PC-9 (cell line): Measurements from ENCODE around the gene ALLC. TPM values are rescaled to one million over a fixed set of nuclear protein-coding genes. Genes with fewer than 3 reads are reported as not detected.

Source experiments
- BruUV-seq: library from RNA; stranded (reverse); fragments of 400-500 nt; replicated peaks from 2 replicates; lab custom pipeline; 2021; lab: Mats Ljungman, UMichigan
- CTCF ChIA-PET: fragments of 300-600 bp; sonication (Branson Sonifier 250); formaldehyde crosslinking; loops from one replicate; lab custom pipeline; 2022; ENCODE audit warnings: antibody characterized with exemption; lab: Charles Lee
- POLR2A ChIA-PET: fragments of 300-600 bp; sonication (Branson Sonifier 250); formaldehyde crosslinking; loops from one replicate; lab custom pipeline; 2022; ENCODE audit warnings: antibody characterized with exemption; ENCODE audit not compliant: unreplicated experiment; lab: Charles Lee
- DNase-seq, 2 experiments: peaks; one replicate each; pipeline versions ENCODE4 v3.0.0 to v3.0.0-alpha.2; 2015 to 2022; ENCODE audit warnings: mixed read lengths in 1 of 2
- H2AFZ ChIP-seq: fragments of 200-600 bp; sonication (generic); 2 replicates; pipeline ENCODE4 v1.8.1; 2017; ENCODE audit warnings: antibody characterized with exemption
- H3F3A ChIP-seq: fragments of 200-600 bp; sonication (generic); 2 replicates; pipeline ENCODE4 v1.8.1; 2017; ENCODE audit warnings: antibody characterized with exemption, mild to moderate bottlenecking, low read depth; ENCODE audit not compliant: insufficient read depth
- H3K27ac ChIP-seq: fragments of 200-600 bp; sonication (generic); 2 replicates; pipeline ENCODE4 v1.6.1; 2016; ENCODE audit warnings: mixed run types
- H3K27me3 ChIP-seq: fragments of 200-600 bp; sonication (generic); 2 replicates; pipeline ENCODE4 v1.6.1; 2016; ENCODE audit warnings: low read depth, mixed run types; ENCODE audit not compliant: insufficient read depth
- H3K36me3 ChIP-seq: fragments of 200-600 bp; sonication (generic); 2 replicates; pipeline ENCODE4 v1.6.1; 2016; ENCODE audit warnings: low read depth, mixed run types
- H3K4me1 ChIP-seq: fragments of 200-600 bp; sonication (generic); replicated peaks from 2 replicates; pipeline ENCODE4 v1.6.1; 2016; ENCODE audit warnings: mixed run types; ENCODE audit not compliant: insufficient read depth
- H3K4me2 ChIP-seq: fragments of 200-600 bp; sonication (generic); 2 replicates; pipeline ENCODE4 v1.6.1; 2017; ENCODE audit warnings: mixed run types
- H3K4me3 ChIP-seq: fragments of 200-600 bp; sonication (generic); 2 replicates; pipeline ENCODE4 v1.6.1; 2016; ENCODE audit warnings: mixed run types
- H3K79me2 ChIP-seq: fragments of 200-600 bp; sonication (generic); 2 replicates; pipeline ENCODE4 v1.6.1; 2017; ENCODE audit warnings: low read depth, mixed run types
- H3K9me2 ChIP-seq: fragments of 200-600 bp; sonication (generic); 2 replicates; pipeline ENCODE4 v1.8.1; 2017; ENCODE audit warnings: mild to moderate bottlenecking; ENCODE audit not compliant: insufficient read depth
- H3K9me3 ChIP-seq: fragments of 200-600 bp; sonication (generic); 2 replicates; pipeline ENCODE4 v1.8.1; 2016; ENCODE audit warnings: low read depth; ENCODE audit not compliant: insufficient read depth
- H4K20me1 ChIP-seq: fragments of 200-600 bp; sonication (generic); 2 replicates; pipeline ENCODE4 v1.8.1; 2017; ENCODE audit not compliant: insufficient read depth
- CTCF ChIP-seq: fragments of 200-600 bp; sonication (generic); conservative IDR thresholded peaks from 2 replicates; pipeline ENCODE4 v1.6.1; 2017; ENCODE audit warnings: mixed run types, antibody characterized with exemption, mild to moderate bottlenecking, moderate library complexity
- EZH2 ChIP-seq: fragments of 200-600 bp; sonication (generic); IDR thresholded peaks from 2 replicates; pipeline ENCODE4 v1.8.0; 2017; ENCODE audit warnings: antibody characterized with exemption, low read depth
- intact Hi-C: fragments of 100-400 bp; cut with micrococcal nuclease; formaldehyde crosslinking; loops from one replicate; pipeline ENCODE4 v1.10.0; 2022; ENCODE audit not compliant: unreplicated experiment
- total RNA-seq: library from RNA; stranded (reverse); gene quantifications from 2 replicates; pipeline ENCODE4 v1.2.3, GENCODE V29; 2021

Gene ALLC
- total RNA-seq, 1 experiment from 2014 or later, result not detected

- CTCF ChIA-PET, result no interaction called here
- no peak overlapping the region for H3K4me3 ChIP-seq
- H3K27ac ChIP-seq, result no peak overlapping the region
- H3K4me2 ChIP-seq, result no peak overlapping the region
- H3K79me2 ChIP-seq, result no peaks in the 10 kb centered on the region
- no peak for DNase-seq
- intact Hi-C loops, result no loop called here
- POLR2A ChIA-PET, result no interaction called here
- H3K36me3 ChIP-seq, result no peaks in the 10 kb centered on the region
- BruUV-seq, result no TSS peak
- TF ChIP-seq EZH2, result no peak
- TF ChIP-seq CTCF, result no peak
- H3F3A ChIP-seq, result no peaks in the 10 kb centered on the region
- H2AFZ ChIP-seq, result no peak overlapping the region
- no peaks in the 10 kb centered on the region for H3K27me3 ChIP-seq
- H3K9me2 ChIP-seq, result no peaks in the 10 kb centered on the region
- H3K9me3 ChIP-seq, result no peaks in the 10 kb centered on the region
- no peaks in the 10 kb centered on the region for H3K4me1 ChIP-seq
- no peaks in the 10 kb centered on the region for H4K20me1 ChIP-seq
Measured at GRCh38 chr2:3630631-3631030, 27.4 kb upstream of the ALLC start.

- no peaks in the 10 kb centered on the region for H4K20me1 ChIP-seq
- no peak overlapping the region for H2AFZ ChIP-seq
- POLR2A ChIA-PET, result no interaction called here
- H3K4me2 ChIP-seq, result no peak overlapping the region
- H3K36me3 ChIP-seq, result no peaks in the 10 kb centered on the region
- H3K4me1 ChIP-seq, result no peaks in the 10 kb centered on the region
- intact Hi-C loops, result no loop called here
- no peak for TF ChIP-seq CTCF
- no peak for TF ChIP-seq EZH2
- no peaks in the 10 kb centered on the region for H3K27me3 ChIP-seq
- no peak overlapping the region for H3K4me3 ChIP-seq
- BruUV-seq, result no TSS peak
- no peak overlapping the region for H3K27ac ChIP-seq
- no peaks in the 10 kb centered on the region for H3K9me3 ChIP-seq
- CTCF ChIA-PET, result no interaction called here
- no peaks in the 10 kb centered on the region for H3K79me2 ChIP-seq
- H3F3A ChIP-seq, result no peaks in the 10 kb centered on the region
- no peak for DNase-seq
- no peaks in the 10 kb centered on the region for H3K9me2 ChIP-seq
Measured at GRCh38 chr2:3631161-3631850, 26.7 kb upstream of the ALLC start.

DNA sequence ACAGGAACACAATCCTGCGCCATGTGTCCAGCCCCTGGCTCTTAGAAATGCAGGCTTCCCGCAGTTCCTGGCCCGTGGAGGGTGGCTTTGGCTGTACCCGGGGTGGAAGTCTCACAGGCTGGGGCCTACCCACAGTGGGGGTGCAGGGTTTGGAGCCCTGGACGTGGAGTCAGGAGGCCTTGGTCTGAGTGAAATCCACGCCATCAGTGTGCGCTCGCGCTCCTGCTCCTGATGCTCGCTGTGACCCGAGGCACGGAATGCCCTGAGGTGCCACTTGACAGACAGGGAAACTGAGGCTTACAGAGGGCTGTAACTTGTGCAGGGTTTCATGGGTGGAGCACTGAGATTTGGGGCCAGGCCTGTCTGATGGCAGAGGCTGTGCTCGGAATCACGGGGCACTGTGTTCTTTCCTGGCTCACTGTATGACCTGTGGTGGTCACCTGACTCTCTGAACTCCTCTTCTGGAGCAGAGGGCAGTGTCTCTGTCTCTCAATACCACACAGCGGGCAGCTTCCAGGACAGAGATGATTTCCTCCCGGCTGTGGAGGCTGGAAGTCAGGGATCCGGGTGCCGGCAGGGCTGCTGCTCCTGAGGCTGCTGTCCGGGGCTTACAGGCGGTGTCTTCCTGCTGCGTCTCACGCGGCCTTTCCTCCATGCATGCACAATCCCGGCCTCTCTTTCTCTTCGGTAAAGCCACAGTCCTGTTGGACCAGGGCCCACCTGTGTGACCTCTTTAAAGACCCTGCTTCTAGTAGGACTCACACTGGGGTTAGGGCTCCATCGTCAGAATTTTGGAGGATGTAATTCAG is 25.9 kb upstream of the ALLC start:
- Histone ChIP-seq H3K4me1 (no peaks in the 10 kb centered on the region), H3K36me3 (no peaks in the 10 kb centered on the region), H3F3A (no peaks in the 10 kb centered on the region), H2AFZ (no peak overlapping the region), H3K9me3 (no peaks in the 10 kb centered on the region), H4K20me1 (no peaks in the 10 kb centered on the region), H3K4me3 (no peak overlapping the region), H3K27ac (no peak overlapping the region), H3K27me3 (no peaks in the 10 kb centered on the region), H3K9me2 (no peaks in the 10 kb centered on the region), H3K79me2 (no peaks in the 10 kb centered on the region), H3K4me2 (no peak overlapping the region)
- no peak for TF ChIP-seq EZH2
- no peak for TF ChIP-seq CTCF
- no TSS peak for BruUV-seq
- intact Hi-C loops, result no loop called here
- ChIA-PET POLR2A (no interaction called here), CTCF (no interaction called here)
- no peak for DNase-seq
